ENCODE results near the gene FBLIM1. TPM values are rescaled to one million over a fixed set of nuclear protein-coding genes. Genes with fewer than 3 reads are reported as not detected.

FBLIM1 gene, protein sequence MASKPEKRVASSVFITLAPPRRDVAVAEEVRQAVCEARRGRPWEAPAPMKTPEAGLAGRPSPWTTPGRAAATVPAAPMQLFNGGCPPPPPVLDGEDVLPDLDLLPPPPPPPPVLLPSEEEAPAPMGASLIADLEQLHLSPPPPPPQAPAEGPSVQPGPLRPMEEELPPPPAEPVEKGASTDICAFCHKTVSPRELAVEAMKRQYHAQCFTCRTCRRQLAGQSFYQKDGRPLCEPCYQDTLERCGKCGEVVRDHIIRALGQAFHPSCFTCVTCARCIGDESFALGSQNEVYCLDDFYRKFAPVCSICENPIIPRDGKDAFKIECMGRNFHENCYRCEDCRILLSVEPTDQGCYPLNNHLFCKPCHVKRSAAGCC
- 6.7 and 9.0 TPM in 2 replicates for total RNA-seq (2014; rRNA removed; shearing (Covaris generic))

DNA sequence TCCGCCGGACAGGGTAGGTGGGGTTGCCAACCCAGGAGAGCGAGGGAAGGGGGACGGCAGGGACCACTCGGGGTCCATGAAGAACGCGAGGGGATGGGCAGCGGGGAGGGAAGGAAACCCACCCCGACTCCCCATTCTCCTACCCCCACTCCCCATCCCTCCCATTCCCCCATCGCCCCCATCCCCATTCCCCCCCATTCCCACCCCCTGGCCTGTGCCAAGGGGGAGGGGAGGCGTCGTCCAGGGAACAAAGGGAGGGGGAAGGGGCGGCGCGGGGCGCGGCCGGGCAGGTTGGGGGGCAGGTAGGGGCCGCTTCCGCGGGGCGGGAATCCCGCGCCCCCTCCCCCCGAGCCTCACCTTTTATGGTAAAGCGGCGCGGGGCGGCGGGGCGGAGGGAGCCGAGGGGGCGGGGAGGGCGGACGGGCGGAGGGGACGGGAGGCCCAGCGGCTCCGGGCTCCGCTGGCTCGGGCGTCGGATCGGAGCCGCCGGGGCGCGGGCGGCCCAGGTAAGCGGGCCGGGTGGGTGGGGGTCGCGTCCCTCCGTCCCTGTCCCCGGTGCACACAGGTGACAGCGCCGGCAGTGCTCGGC, at the start of gene FBLIM1:
Gene FBLIM1 (plus strand): TSS at position 453 of the 589 bp plus-strand sequence. CDS start 6,189 bp downstream, outside the sequence.
- H3K4me1 ChIP-seq, result peaks cover 47% of the 10 kb centered on the region
- peak within 1 kb of the TSS; percentile 62 for H3K4me3 ChIP-seq
- no peaks in the 10 kb centered on the region for H3K36me3 ChIP-seq
- no peak within 1 kb of the TSS for H3K27ac ChIP-seq
- no peak for DNase-seq
- no peaks in the 10 kb centered on the region for H3K27me3 ChIP-seq
- 0 out of 2 replicates have a peak, but pooled peaks cover 3% of the 10 kb centered on the region for H3K9me3 ChIP-seq (replicated peaks)

DNA sequence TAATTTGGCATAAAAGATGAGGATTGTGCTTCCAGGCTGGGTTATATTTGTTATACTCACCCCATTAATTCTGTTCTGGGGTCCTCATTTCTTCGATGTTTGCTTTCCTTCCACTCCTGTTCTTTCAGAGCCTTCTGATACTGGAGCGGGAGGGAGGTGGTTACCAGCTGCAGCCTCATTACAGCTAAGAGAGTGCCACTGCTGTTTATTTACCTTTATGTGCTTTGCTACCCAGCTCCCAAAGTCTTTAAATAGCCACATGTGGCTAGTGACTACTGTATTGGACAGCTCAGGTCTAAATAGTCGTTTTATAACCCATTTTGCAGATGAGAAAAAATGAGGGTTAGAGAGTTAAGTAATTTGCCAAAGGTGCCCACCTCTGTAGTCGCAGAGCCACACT, 49.4 kb upstream of the FBLIM1 start:
- Histone ChIP-seq H3K9me3 (replicated peaks) (no peaks in the 10 kb centered on the region), H3K27ac (no peak overlapping the region), H3K27me3 (no peaks in the 10 kb centered on the region), H3K36me3 (peaks cover 2% of the 10 kb centered on the region), H3K4me3 (no peak overlapping the region), H3K4me1 (peaks cover 3% of the 10 kb centered on the region)
- DNase-seq, result no peak

DNA sequence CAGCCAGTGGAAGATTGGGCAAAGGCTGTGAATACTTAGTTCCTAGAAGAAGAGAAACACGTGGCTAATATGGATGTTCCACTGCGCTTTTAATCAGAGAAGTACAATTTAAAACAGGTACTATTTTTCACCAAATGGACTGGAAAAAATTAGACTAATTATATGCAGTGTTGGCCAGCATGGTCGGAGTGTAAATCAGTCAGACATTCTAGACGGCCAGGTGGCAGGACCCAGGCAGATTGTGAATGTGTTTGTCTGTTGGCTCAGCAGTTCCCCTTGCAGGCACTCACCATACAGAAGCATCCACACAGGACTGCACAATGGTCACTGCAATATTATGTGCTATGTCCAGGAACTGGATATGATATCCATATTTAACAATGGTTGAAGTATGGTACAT, 46.4 kb upstream of the FBLIM1 start:
- Histone ChIP-seq H3K27me3 (no peaks in the 10 kb centered on the region), H3K9me3 (replicated peaks) (no peaks in the 10 kb centered on the region), H3K27ac (no peak overlapping the region), H3K4me1 (peaks cover 9% of the 10 kb centered on the region), H3K36me3 (peaks cover 13% of the 10 kb centered on the region), H3K4me3 (no peak overlapping the region)
- no peak for DNase-seq

DNA sequence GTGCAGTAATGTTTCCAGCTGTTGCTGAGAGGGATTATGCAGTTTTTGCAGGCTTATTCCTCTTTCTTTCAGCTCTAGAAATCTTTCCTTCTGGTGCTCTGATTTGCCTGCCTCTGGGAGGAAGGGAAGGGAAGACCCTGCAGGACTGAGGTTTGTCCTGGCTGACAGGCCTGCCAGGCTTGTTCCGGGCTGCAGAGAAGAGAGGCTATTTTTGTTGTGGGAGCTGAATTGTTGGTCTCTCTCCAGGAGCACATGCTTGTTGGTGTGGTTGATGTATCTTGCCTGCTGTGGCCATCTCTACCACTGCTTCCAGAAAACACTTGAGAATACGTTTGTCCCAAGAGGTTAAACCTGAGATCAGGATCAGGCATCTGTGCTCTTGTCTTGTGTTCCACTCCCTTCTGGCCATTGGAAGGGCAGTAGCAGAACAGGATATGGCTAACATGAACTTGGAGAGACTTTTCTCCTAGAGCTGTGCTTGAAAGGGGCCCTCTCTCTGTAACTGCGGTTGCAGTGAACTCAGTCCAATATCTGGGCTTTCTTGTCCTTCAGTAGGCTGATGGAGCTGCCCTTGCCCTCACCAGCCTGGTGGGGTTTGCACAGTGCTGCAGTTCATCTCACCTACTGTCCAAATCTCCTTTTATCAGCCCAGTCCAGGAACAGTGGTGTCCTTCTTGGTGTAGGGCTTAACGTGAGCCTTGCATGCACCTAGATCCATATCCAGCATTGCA, 44.0 kb upstream of the FBLIM1 start:
- peak; percentile 52 to 70 for DNase-seq
- peaks cover 29% of the 10 kb centered on the region for H3K36me3 ChIP-seq
- no peaks in the 10 kb centered on the region for H3K9me3 ChIP-seq (replicated peaks)
- no peak overlapping the region for H3K4me3 ChIP-seq
- H3K27me3 ChIP-seq, result no peaks in the 10 kb centered on the region
- no peak overlapping the region for H3K27ac ChIP-seq
- peaks cover 9% of the 10 kb centered on the region for H3K4me1 ChIP-seq

DNA sequence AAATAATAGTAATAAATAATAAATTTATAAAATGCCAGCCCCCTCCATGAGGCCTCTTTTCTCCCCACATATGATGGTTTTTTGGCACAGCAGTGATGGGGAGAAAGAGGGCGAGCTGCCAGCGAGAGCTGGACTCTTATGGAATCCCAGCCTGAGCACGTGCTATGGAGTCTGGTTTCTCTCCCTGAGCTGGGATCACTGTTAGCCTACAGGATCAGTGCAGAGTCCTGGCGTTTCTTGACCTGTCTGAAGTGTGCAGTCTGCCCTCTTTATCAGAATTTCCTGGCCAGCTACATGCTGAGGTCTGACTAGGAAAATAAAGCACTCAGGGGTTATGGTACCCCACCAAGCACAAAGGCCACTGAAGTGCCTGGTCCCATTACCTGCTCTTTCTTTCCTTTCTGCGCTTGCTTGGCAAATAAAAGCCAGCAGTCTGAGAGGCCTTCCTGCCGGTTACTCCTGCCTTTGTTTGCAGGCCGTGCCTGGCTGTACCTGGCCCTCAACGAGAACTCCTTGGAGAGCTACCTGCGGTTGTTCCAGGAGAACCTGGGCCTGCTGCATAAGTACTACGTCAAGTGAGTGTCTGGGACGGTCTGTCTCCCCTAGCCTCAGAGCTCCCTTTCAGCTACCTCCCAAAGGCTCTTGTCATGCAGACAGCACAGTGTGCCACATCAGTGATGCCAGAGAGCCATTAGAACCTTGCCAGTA, 41.0 kb upstream of the FBLIM1 start:
- Histone ChIP-seq H3K27ac (no peak overlapping the region), H3K4me3 (no peak overlapping the region), H3K36me3 (peaks cover 32% of the 10 kb centered on the region), H3K27me3 (no peaks in the 10 kb centered on the region), H3K4me1 (peaks cover 9% of the 10 kb centered on the region), H3K9me3 (replicated peaks) (no peaks in the 10 kb centered on the region)
- no peak for DNase-seq

DNA sequence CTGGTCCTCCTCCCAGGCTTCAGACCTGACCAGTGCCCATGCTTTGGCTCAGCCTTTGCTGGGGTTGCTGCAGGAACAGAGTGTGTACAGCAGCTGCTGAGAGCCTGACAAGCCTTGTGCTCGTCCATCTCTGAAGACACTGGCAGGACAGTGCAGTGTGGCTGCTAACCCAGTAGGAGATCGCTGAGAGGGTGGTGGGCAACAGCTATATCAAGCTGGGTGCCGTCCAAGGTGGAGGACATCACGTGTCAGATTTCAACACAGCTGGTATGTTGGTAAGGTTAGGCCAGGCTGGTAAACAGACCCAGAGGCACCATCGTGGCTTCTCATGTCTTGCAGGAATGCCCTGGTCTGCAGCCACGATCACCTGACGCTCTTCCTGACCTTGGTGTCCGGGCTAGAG, 40.4 kb upstream of the FBLIM1 start:
- Histone ChIP-seq H3K9me3 (replicated peaks) (no peaks in the 10 kb centered on the region), H3K27me3 (no peaks in the 10 kb centered on the region), H3K4me3 (no peak overlapping the region), H3K27ac (no peak overlapping the region), H3K36me3 (peaks cover 31% of the 10 kb centered on the region), H3K4me1 (peaks cover 15% of the 10 kb centered on the region)
- DNase-seq, result no peak

DNA sequence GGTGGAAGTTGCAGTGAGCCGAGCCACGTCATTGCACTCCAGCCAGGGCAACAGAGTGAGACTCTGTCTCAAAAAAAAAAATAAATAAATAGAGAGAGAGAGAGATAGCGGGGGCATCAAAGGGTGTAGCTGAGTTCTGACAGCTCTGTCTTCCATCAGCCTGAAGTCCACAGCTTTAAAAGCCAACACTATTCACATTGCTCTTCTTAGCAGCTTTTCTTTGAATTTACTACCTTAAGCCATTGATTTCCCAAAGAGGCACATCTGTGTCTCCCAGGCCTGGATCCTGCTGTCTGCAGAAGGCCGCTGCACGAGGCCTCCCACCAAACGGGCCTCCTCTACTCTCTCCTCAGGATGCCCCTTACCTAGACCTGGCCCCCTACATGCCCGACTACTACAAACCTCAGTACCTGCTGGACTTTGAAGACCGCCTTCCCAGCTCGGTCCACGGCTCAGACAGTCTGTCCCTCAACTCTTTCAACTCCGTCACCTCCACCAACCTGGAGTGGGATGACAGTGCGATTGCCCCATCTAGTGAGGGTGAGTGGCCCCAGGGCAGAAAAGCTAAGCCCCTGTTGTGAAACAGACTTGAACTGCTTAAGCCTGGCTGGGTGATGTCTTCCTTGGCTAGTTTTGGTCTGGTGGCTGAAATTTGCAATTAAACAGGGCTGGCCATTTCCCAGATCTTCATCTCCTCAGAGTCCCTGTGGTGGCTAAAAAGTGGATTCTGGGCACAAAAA, 39.0 kb upstream of the FBLIM1 start:
- peaks cover 22% of the 10 kb centered on the region for H3K4me1 ChIP-seq
- H3K27me3 ChIP-seq, result no peaks in the 10 kb centered on the region
- H3K36me3 ChIP-seq, result peaks cover 30% of the 10 kb centered on the region
- DNase-seq, result no peak
- H3K4me3 ChIP-seq, result no peak overlapping the region
- no peaks in the 10 kb centered on the region for H3K9me3 ChIP-seq (replicated peaks)
- H3K27ac ChIP-seq, result no peak overlapping the region

DNA sequence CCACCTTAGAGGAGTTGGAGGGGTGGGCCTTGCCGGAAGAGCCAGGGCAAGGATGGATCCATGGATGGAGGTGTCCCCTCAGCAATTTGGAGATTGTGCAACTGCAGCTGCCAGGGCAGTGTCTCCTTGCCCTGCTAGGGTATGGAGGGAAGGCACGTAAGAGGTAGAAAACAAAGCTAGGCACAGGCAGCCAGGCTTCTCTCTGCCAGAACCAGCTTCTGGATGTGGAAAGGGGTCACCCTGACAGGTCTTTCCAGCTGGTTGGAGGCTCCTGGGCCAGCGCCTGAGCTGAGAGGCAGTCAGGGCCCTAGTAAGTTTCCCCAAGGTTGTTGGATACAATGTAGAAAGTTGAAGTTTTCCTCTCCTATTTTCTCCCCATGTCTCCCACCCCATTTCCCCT, 37.7 kb upstream of the FBLIM1 start:
- Histone ChIP-seq H3K27me3 (no peaks in the 10 kb centered on the region), H3K36me3 (peaks cover 39% of the 10 kb centered on the region), H3K4me1 (peaks cover 26% of the 10 kb centered on the region), H3K4me3 (no peak overlapping the region), H3K9me3 (replicated peaks) (no peaks in the 10 kb centered on the region), H3K27ac (no peak overlapping the region)
- no peak for DNase-seq

DNA sequence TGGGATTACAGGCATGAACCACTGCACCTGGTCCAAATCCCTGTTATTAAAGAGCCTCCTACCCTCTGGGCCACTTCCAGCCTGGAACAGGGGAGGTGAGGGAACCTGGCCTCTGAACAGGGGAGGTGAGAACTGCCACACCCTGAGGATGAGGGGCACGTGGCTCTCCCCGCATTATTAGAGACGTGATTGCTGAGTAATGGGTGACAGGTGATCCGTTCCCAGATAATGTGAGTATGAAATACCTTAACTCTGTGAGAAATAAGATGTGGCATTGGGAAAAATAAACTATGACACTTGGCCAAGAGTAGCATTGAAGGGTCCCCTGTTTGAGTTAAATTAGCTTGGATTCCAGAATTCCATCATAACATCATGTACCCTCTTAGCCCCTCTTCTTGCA, 36.2 kb upstream of the FBLIM1 start:
- peaks cover 41% of the 10 kb centered on the region for H3K36me3 ChIP-seq
- no peak overlapping the region for H3K27ac ChIP-seq
- no peaks in the 10 kb centered on the region for H3K27me3 ChIP-seq
- no peaks in the 10 kb centered on the region for H3K9me3 ChIP-seq (replicated peaks)
- no peak for DNase-seq
- no peak overlapping the region for H3K4me3 ChIP-seq
- H3K4me1 ChIP-seq, result peaks cover 26% of the 10 kb centered on the region

DNA sequence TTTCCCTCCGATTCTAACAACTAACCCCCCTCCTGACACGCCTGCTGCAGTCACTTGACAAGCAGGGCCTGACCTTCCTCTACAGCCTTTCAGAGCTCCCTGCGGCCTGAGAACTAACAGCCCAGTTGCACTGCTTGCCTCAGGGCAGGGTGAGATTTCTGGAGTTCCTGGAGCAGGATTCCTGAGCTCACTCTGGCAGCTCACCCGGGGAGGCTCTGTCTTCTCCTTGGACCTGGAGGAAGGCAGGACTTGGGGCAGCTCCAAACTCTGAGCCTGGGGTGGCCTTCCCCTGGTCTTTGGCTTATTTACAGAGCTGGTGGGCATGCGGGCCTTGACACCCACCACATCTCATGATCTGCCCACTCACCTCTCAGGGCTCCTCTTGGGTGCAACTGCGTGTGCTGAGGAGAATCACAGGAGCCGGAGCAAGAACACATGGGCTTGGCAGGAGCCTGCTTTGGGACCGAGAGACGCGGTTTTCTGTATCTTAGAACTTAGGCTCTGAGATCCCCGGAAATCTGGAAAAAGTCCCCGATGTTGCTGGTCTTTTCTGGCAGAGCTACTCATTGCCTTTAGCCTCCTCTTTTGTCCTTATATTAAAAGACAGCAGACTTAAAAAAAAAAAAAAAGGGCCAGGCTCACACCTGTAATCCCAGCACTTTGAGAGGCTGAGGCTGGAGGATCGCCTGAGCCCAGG, 35.6 kb upstream of the FBLIM1 start:
- Histone ChIP-seq H3K27ac (peak overlapping the region; percentile 45), H3K27me3 (no peaks in the 10 kb centered on the region), H3K36me3 (peaks cover 37% of the 10 kb centered on the region), H3K4me3 (no peak overlapping the region), H3K9me3 (replicated peaks) (no peaks in the 10 kb centered on the region), H3K4me1 (peaks cover 26% of the 10 kb centered on the region)
- DNase-seq, result no peak

DNA sequence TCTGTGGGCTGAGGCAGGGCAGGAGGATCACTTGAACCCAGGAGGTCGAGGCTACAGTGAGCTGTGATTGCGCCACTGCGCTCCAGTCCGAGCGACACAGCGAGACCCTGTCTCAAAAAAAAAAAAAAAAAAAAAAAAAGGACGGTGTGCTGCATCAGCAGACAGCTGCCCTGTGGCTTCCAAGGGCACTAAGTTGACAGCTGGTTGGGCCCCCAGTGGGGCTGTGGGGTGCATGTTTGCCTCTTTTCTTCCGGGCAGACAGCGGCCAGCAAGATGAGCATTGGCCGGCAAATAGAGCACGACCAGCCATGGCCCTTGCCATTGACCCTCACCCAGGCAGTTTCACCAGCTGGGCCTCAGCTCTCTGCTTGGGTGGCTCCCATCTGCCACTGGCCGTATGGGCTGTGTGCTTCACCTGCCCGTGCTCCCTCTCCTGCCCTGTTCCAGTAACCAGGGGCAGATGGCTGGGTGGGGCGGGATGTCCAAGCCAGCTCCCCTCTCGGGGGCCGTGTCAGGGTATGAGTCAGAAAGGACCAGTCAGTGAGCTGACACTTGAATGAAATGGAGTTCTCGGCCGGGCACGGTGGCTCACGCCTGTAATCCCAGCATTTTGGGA, 34.9 kb upstream of the FBLIM1 start:
- Histone ChIP-seq H3K27me3 (no peaks in the 10 kb centered on the region), H3K4me3 (no peak overlapping the region), H3K4me1 (peaks cover 26% of the 10 kb centered on the region), H3K36me3 (peaks cover 32% of the 10 kb centered on the region), H3K9me3 (replicated peaks) (no peaks in the 10 kb centered on the region), H3K27ac (peak overlapping the region; percentile 45)
- DNase-seq, result peak; percentile 81 to 83

DNA sequence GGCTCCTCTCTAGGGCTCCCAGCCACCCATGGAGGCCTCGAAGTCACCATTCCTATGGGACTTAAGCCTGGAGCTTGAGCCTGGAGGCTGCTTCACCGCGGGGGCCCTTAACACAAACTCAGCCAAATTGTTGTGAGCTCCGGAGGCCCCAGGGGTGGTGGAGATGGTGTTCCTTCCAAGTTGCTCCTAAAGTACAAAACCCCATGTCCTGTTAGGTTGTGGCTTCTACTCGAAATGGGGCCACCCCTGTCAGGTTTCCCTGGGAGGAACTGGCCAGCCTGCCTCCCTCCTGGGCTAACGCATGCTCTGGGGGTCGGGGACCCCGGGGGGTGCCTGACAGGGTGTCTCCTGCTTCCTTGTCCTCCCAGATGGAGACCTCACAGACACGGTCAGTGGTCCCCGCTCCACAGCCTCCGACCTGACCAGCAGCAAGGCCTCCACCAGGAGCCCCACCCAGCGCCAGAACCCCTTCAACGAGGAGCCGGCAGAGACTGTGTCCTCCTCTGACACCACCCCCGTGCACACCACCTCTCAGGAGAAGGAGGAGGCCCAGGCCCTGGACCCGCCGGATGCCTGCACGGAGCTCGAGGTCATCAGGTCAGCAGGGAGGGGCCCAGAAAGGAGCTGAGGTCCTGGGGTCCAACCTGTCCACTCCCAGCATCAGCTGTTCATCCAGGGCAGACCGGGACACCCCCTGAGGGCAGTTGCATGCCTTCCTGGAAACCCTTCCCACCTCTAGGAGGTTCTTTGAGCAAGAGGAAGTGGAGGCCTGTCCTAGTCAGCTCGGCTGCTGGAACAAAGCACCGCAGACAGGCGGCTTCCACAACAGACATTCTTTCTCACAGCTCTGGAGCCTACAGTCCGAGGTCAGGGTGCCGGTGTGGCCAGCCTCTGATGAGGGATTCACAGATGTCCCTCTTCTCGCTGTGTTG, 33.4 kb upstream of the FBLIM1 start:
- H3K36me3 ChIP-seq, result peaks cover 26% of the 10 kb centered on the region
- H3K27me3 ChIP-seq, result no peaks in the 10 kb centered on the region
- peaks cover 26% of the 10 kb centered on the region for H3K4me1 ChIP-seq
- H3K27ac ChIP-seq, result no peak overlapping the region
- DNase-seq, result no peak
- no peak overlapping the region for H3K4me3 ChIP-seq
- H3K9me3 ChIP-seq (replicated peaks), result no peaks in the 10 kb centered on the region
